BLaER1 treated with 17β-estradiol and CSF1 and Interleukin-3, amounts not matched to agents 10 nM and 100 nM (cell line): ENCODE results near the gene RAB6A.
A peak's percentile ranks its signal among the peaks of the same experiment; 100 is the strongest.

Experiments
- H3K27ac ChIP-seq, 11 experiments: shearing (Covaris generic); formaldehyde crosslinking; 2 replicates each; pipeline ENCODE4 v1.8.1; 2022
- H3K27me3 ChIP-seq, 11 experiments: shearing (Covaris generic); formaldehyde crosslinking; 2 replicates each; pipeline ENCODE4 v1.8.1; 2022
- H3K36me3 ChIP-seq, 11 experiments: shearing (Covaris generic); formaldehyde crosslinking; 2 replicates each; pipeline ENCODE4 v1.8.1; 2022
- H3K4me1 ChIP-seq, 10 experiments: shearing (Covaris generic); formaldehyde crosslinking; 2 replicates each; pipeline ENCODE4 v1.8.1; 2022
- H3K4me2 ChIP-seq, 11 experiments: shearing (Covaris generic); formaldehyde crosslinking; 2 replicates each; pipeline ENCODE4 v1.8.1; 2022
- H3K4me3 ChIP-seq, 10 experiments: shearing (Covaris generic); formaldehyde crosslinking; 2 replicates each; pipeline ENCODE4 v1.8.1; 2022
- H3K9ac ChIP-seq, 11 experiments: shearing (Covaris generic); formaldehyde crosslinking; 2 replicates each; pipeline ENCODE4 v1.8.1; 2022
- H3K9me3 ChIP-seq, 11 experiments: shearing (Covaris generic); formaldehyde crosslinking; replicated peaks in 1 of 11; 2 replicates each; pipeline ENCODE4 v1.8.1; 2022
- H4K20me1 ChIP-seq, 11 experiments: shearing (Covaris generic); formaldehyde crosslinking; 2 replicates each; pipeline ENCODE4 v1.8.1; 2022
- Cebpa-rat ChIP-seq, 11 experiments: shearing (Covaris generic); IDR thresholded peaks; 2 replicates each; pipeline ENCODE4 v1.8.1; 2022

Gene RAB6A

DNA sequence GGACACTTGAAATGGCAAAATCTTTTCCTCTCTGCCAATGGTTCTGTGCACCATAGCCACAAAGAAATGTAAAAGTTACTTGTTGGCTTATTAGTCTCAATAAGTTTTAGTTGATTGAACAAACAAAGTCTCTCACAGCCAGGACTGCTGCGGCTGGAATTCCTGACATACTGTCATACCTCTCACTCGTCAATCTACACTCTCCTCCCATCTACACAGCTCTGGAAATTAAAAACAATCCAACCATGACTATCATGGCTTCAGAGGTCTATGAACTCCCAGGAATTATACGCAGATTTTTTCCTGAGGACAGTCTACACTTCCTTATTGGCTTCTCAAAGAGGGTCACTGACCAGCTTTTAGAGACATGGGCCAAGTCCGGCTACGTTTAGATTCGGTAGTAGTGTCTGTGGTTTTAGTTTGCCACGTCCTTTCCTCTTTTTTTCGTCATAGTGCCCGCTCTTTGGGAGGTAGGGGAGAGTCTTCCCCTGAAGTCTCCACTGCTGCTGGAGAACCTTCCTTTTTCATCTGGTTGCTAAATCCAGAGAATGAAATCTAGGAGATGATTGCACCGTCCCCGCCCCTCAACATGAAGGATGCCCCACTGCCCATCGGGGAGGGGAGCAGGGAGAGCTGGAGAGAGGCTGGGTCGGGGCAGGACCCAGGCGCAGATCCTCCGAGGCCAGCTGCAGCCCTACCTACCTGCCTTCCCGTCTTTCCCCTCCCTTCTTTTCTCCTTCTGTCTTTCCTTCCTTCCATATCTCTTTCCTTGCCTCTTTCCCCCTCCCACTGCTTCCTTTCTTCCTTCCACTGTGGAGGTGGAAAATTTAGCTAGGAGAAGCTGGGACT lies 115.5 kb downstream of the RAB6A start:
- Histone ChIP-seq H3K27me3 (no peaks in the 10 kb centered on the region), H3K9me3 (no peaks in the 10 kb centered on the region), H3K4me3 (no peak overlapping the region), H3K27ac (no peak overlapping the region), H3K4me1 (peaks cover 18 to 40% (median 28%) of the 10 kb centered on the region in 10 experiments), H3K36me3 (no peaks in the 10 kb centered on the region), H3K4me2 (peak overlapping the region in 6 of 11 experiments; percentile 8 to 64 (median 53); a peak in 11 of 22 replicates), H4K20me1 (no peaks in the 10 kb centered on the region), H3K9ac (no peak overlapping the region)
- TF ChIP-seq Cebpa-rat (IDR thresholded peaks at IDR 0.05), result no peak

DNA sequence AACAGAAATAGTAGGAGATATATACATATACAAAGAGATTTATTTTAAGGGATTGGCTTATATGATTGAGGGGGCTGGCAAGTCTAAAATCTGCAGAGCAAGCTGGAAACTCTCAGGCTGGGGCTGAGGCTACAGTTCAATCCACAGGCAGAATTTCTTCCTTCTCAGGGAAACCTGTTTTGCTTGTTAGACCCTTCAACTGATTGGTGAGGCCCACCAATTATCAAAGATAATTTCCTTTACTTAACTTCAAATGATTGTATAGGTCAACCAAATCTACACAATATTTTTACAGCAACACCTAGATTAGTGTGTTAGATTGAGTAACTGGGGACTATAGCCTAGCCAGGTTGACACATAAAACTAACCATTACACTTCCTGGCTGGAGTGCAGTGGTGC lies 119.2 kb downstream of the RAB6A start:
- Histone ChIP-seq H3K4me2 (no peak overlapping the region), H3K4me1 (peaks cover 0 to 15% (median 8%) of the 10 kb centered on the region in 10 experiments; a peak in 12 of 20 replicates), H3K9me3 (no peaks in the 10 kb centered on the region), H3K4me3 (no peak overlapping the region), H3K27me3 (no peaks in the 10 kb centered on the region), H4K20me1 (no peaks in the 10 kb centered on the region), H3K36me3 (no peaks in the 10 kb centered on the region), H3K9ac (no peak overlapping the region), H3K27ac (no peak overlapping the region)
- TF ChIP-seq Cebpa-rat (IDR thresholded peaks at IDR 0.05), result no peak

GRCh38 chr11:73640592-73640991 lies 120.3 kb downstream of the RAB6A start:
- Histone ChIP-seq H3K4me1 (peaks cover 0 to 18% (median 5%) of the 10 kb centered on the region in 10 experiments; a peak in 10 of 20 replicates), H3K9ac (no peak overlapping the region), H3K9me3 (no peaks in the 10 kb centered on the region), H3K4me2 (no peak overlapping the region), H4K20me1 (no peaks in the 10 kb centered on the region), H3K27ac (no peak overlapping the region), H3K36me3 (no peaks in the 10 kb centered on the region), H3K27me3 (no peaks in the 10 kb centered on the region), H3K4me3 (no peak overlapping the region)
- no peak for TF ChIP-seq Cebpa-rat (IDR thresholded peaks at IDR 0.05)

DNA sequence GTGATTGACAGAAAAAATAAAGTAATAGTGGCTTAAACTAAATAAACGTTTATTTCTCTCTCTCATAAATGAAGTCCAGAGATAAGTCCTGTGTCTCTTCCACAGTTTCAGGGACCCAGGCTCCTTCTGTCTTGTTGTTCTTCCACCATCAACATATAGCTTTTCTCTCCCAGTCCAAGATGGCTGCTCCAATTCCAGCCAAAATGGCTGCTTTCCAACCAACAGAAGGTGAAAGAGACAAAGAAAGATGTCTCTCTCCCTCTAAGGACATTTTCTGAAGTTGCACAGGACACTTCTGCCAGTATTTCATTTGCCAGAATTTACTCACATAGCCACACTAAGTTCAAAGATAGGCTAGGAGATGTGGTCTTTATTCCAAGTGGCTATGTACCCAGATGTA lies 123.9 kb downstream of the RAB6A start:
- H3K27me3 ChIP-seq, result no peaks in the 10 kb centered on the region
- peaks cover 0 to 24% (median 0%) of the 10 kb centered on the region in 10 experiments; a peak in 2 of 20 replicates for H3K4me1 ChIP-seq
- H3K36me3 ChIP-seq, result no peaks in the 10 kb centered on the region
- H3K9ac ChIP-seq, result no peak overlapping the region
- no peak overlapping the region for H3K4me3 ChIP-seq
- no peak overlapping the region for H3K27ac ChIP-seq
- peaks cover 6 to 15% (median 11%) of the 10 kb centered on the region in 11 experiments; a peak in 17 of 22 replicates for H3K9me3 ChIP-seq
- H3K4me2 ChIP-seq, result no peak overlapping the region
- no peaks in the 10 kb centered on the region for H4K20me1 ChIP-seq
- no peak for TF ChIP-seq Cebpa-rat (IDR thresholded peaks at IDR 0.05)

DNA sequence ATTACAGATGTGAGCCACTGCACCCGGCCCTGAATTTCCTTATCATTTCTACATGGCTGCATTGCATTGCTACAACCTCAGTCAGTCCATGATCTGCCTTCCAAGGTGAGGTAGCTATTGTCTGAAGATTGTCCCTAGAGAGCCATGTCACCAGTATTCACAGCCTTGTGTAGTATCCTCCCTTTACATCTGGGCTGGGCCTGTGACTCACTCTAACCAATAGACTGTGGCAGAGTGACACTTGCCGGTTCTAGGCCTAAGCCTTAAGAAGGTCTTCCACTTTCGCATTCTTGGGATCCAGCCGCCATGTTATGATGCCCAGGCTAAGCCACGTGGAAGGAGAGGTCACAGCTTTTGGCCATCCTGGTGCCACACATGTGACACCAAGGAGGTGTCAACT lies 124.6 kb downstream of the RAB6A start:
- peaks cover 7 to 19% (median 14%) of the 10 kb centered on the region in 11 experiments; a peak in 17 of 22 replicates for H3K9me3 ChIP-seq
- peaks cover 0 to 24% (median 0%) of the 10 kb centered on the region in 10 experiments; a peak in 2 of 20 replicates for H3K4me1 ChIP-seq
- TF ChIP-seq Cebpa-rat (IDR thresholded peaks at IDR 0.05), result no peak
- no peak overlapping the region for H3K27ac ChIP-seq
- H3K4me3 ChIP-seq, result no peak overlapping the region
- H3K9ac ChIP-seq, result no peak overlapping the region
- no peaks in the 10 kb centered on the region for H4K20me1 ChIP-seq
- H3K4me2 ChIP-seq, result peak overlapping the region in 1 of 11 experiments; percentile 16; a peak in 1 of 22 replicates
- no peaks in the 10 kb centered on the region for H3K36me3 ChIP-seq
- no peaks in the 10 kb centered on the region for H3K27me3 ChIP-seq

GRCh38 chr11:73635721-73636120 lies 125.2 kb downstream of the RAB6A start:
- H3K9me3 ChIP-seq, result peaks cover 7 to 19% (median 14%) of the 10 kb centered on the region in 11 experiments; a peak in 17 of 22 replicates
- H3K27ac ChIP-seq, result no peak overlapping the region
- no peaks in the 10 kb centered on the region for H3K36me3 ChIP-seq
- peak overlapping the region in 1 of 11 experiments; percentile 16; a peak in 1 of 22 replicates for H3K4me2 ChIP-seq
- H3K9ac ChIP-seq, result no peak overlapping the region
- peaks cover 0 to 27% (median 0%) of the 10 kb centered on the region in 10 experiments; a peak in 3 of 20 replicates for H3K4me1 ChIP-seq
- H3K4me3 ChIP-seq, result no peak overlapping the region
- TF ChIP-seq Cebpa-rat (IDR thresholded peaks at IDR 0.05), result no peak
- H3K27me3 ChIP-seq, result no peaks in the 10 kb centered on the region
- H4K20me1 ChIP-seq, result no peaks in the 10 kb centered on the region

DNA sequence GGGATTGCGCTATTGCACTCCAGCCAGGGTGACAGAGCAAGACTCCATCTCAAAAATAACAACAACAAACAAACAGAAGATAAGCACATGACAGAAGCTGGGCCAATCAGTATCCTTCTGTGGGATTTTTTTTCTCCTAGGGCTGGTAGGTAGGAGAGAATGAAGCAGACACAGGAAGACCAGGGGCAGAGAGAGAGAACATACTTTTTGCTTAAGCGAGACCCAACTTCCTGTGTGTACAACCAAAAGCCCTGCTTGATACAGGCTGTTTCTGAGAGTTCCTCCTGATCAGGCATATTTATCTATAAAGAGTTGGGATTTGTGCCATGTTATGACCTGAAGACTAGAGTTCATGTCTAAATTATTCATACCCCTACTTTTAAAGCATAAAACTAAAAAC lies 126.9 kb downstream of the RAB6A start:
- H3K9ac ChIP-seq, result no peak overlapping the region
- peaks cover 7 to 19% (median 14%) of the 10 kb centered on the region in 11 experiments; a peak in 17 of 22 replicates for H3K9me3 ChIP-seq
- TF ChIP-seq Cebpa-rat (IDR thresholded peaks at IDR 0.05), result no peak
- no peaks in the 10 kb centered on the region for H3K36me3 ChIP-seq
- H3K27ac ChIP-seq, result no peak overlapping the region
- no peak overlapping the region for H3K4me3 ChIP-seq
- no peaks in the 10 kb centered on the region for H3K27me3 ChIP-seq
- H3K4me1 ChIP-seq, result peaks cover 0 to 27% (median 6%) of the 10 kb centered on the region in 10 experiments; a peak in 10 of 20 replicates
- no peaks in the 10 kb centered on the region for H4K20me1 ChIP-seq
- 0 out of 22 replicates have a peak overlapping the region, but pooled peaks of 1 of the 11 experiments have one; percentile 9 for H3K4me2 ChIP-seq

- H3K36me3 ChIP-seq, result no peaks in the 10 kb centered on the region
- no peak overlapping the region for H3K9ac ChIP-seq
- H3K27me3 ChIP-seq, result no peaks in the 10 kb centered on the region
- TF ChIP-seq Cebpa-rat (IDR thresholded peaks at IDR 0.05), result no peak
- no peak overlapping the region for H3K4me3 ChIP-seq
- peaks cover 7 to 19% (median 14%) of the 10 kb centered on the region in 11 experiments; a peak in 17 of 22 replicates for H3K9me3 ChIP-seq
- peaks cover 0 to 27% (median 6%) of the 10 kb centered on the region in 10 experiments; a peak in 10 of 20 replicates for H3K4me1 ChIP-seq
- H3K4me2 ChIP-seq, result no peak overlapping the region
- H3K27ac ChIP-seq, result no peak overlapping the region
- no peaks in the 10 kb centered on the region for H4K20me1 ChIP-seq
Measured at GRCh38 chr11:73632996-73633395, 127.9 kb downstream of the RAB6A start.

GRCh38 chr11:73629907-73630306 lies 131.0 kb downstream of the RAB6A start:
- Histone ChIP-seq H3K4me3 (no peak overlapping the region), H3K36me3 (no peaks in the 10 kb centered on the region), H3K4me1 (peaks cover 0 to 31% (median 10%) of the 10 kb centered on the region in 10 experiments; a peak in 15 of 20 replicates), H3K27ac (no peak overlapping the region), H3K9ac (no peak overlapping the region), H3K27me3 (no peaks in the 10 kb centered on the region), H4K20me1 (no peaks in the 10 kb centered on the region), H3K4me2 (peak overlapping the region in 1 of 11 experiments; percentile 0; a peak in 3 of 22 replicates), H3K9me3 (peaks cover 7 to 19% (median 14%) of the 10 kb centered on the region in 11 experiments; a peak in 17 of 22 replicates)
- TF ChIP-seq Cebpa-rat (IDR thresholded peaks at IDR 0.05), result 0 out of 22 replicates have a peak, but pooled peaks of 1 of the 11 experiments have one; percentile 27
